Chondrocyte (in vitro differentiated cells): Measurements from ENCODE around the gene METTL8. TPM values are rescaled to one million over a fixed set of nuclear protein-coding genes. Genes with fewer than 3 reads are reported as not detected.
A peak's percentile ranks its signal among the peaks of the same experiment; 100 is the strongest.

ENCODE experiments used
- DNase-seq: peaks from one replicate; pipeline ENCODE4 v3.0.0; 2021; ENCODE audit warnings: mixed read lengths, low spot score
- H3K27ac Mint-ChIP-seq: one replicate; pipeline ENCODE4 v1.8.0; 2021; ENCODE audit warnings: mild to moderate bottlenecking, moderate library complexity, mixed read lengths; ENCODE audit not compliant: unreplicated experiment
- H3K27me3 Mint-ChIP-seq: 2 replicates; pipeline ENCODE4 v1.8.0; 2021; ENCODE audit warnings: low read depth, mixed read lengths
- H3K36me3 Mint-ChIP-seq: 2 replicates; pipeline ENCODE4 v1.8.0; 2021; ENCODE audit warnings: low read depth, mixed read lengths
- H3K4me1 Mint-ChIP-seq: 2 replicates; pipeline ENCODE4 v1.8.0; 2021; ENCODE audit warnings: low read depth, mild to moderate bottlenecking, mixed read lengths
- H3K4me3 Mint-ChIP-seq: one replicate; pipeline ENCODE4 v1.8.0; 2021; ENCODE audit warnings: mild to moderate bottlenecking, moderate library complexity, mixed read lengths; ENCODE audit not compliant: unreplicated experiment
- H3K9me3 Mint-ChIP-seq: 2 replicates; pipeline ENCODE4 v1.8.0; 2021; ENCODE audit warnings: low read depth, mixed read lengths
- CTCF ChIP-seq: fragments of 200-600 bp; sonication (generic); IDR thresholded peaks from 2 replicates; pipeline ENCODE4 v1.5.0; 2021; ENCODE audit warnings: antibody characterized with exemption, mild to moderate bottlenecking, moderate library complexity
- total RNA-seq: library from RNA; stranded (reverse); gene quantifications from 3 replicates; pipeline ENCODE4 v1.2.1, GENCODE V29; 2021

The METTL8 gene
- total RNA-seq, 1 donor from 2014 or later: 24.0 TPM

DNA sequence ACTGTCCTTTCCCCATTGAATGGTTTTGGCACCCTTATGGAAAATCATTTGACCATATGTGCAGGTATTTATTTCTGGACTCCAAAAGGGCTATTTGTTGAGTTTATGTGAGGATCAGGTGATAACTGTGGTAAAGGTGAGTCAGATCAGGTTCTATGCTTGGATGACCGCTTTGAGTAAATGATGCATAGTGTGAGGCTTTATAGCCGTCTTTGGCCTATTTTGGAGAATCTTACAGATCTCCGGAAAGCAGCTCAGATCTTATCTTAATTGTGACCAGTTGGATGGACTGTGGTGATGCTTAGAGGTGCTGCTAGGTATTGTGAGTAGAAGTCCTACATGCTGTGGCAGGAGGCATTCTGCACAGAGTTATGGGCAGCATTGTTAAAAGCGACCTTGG is 126.2 kb downstream of the METTL8 start:
- Mint-ChIP-seq H3K9me3 (peaks cover 20% of the 10 kb centered on the region), H3K4me3 (no peak overlapping the region), H3K27ac (no peak overlapping the region), H3K27me3 (no peaks in the 10 kb centered on the region), H3K4me1 (peaks cover 10% of the 10 kb centered on the region), H3K36me3 (peaks cover 17% of the 10 kb centered on the region)
- no peak for TF ChIP-seq CTCF
- no peak for DNase-seq

DNA sequence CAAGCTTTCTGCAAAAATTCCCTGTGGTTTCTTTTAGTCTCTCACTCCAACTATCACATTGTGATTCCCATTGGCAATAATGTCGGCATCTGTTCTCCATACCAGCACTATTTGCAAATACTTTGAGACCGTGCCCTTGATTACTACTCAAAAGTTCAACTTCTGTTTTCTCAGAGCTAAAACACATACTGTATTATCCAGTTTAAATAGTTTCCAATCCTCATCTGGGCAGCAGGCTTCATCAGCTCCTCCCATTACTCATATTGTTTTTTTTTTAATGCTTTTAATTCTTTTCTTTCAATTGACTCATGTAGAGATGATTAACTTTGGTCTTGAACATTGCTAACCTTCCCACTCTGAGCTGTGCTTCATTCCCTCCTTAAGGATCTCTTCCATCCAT is 135.8 kb downstream of the METTL8 start:
- H3K4me3 Mint-ChIP-seq: no peak overlapping the region

GRCh38 chr2:171294608-171295007 is 139.2 kb downstream of the METTL8 start:
- DNase-seq: no peak
- H3K27me3 Mint-ChIP-seq: no peaks in the 10 kb centered on the region

More for the DNA sequence above, 135.8 kb downstream of the METTL8 start:
- DNase-seq: no peak
- Mint-ChIP-seq H3K27me3 (no peaks in the 10 kb centered on the region), H3K36me3 (peaks cover 4% of the 10 kb centered on the region), H3K27ac (peak overlapping the region; percentile 10), H3K4me1 (peaks cover 15% of the 10 kb centered on the region), H3K9me3 (no peaks in the 10 kb centered on the region)
- no peak for TF ChIP-seq CTCF

GRCh38 chr2:171293661-171294060 is 140.1 kb downstream of the METTL8 start:
- no peak overlapping the region for H3K4me3 Mint-ChIP-seq
- H3K9me3 Mint-ChIP-seq: no peaks in the 10 kb centered on the region
- peaks cover 32% of the 10 kb centered on the region for H3K4me1 Mint-ChIP-seq
- H3K27me3 Mint-ChIP-seq: no peaks in the 10 kb centered on the region
- peaks cover 4% of the 10 kb centered on the region for H3K36me3 Mint-ChIP-seq
- TF ChIP-seq CTCF: no peak
- H3K27ac Mint-ChIP-seq: no peak overlapping the region
- no peak for DNase-seq

More at GRCh38 chr2:171294608-171295007, 139.2 kb downstream of the METTL8 start:
- Mint-ChIP-seq H3K36me3 (peaks cover 4% of the 10 kb centered on the region), H3K4me3 (no peak overlapping the region), H3K9me3 (no peaks in the 10 kb centered on the region), H3K4me1 (peaks cover 26% of the 10 kb centered on the region), H3K27ac (no peak overlapping the region)
- no peak for TF ChIP-seq CTCF

- H3K4me3 Mint-ChIP-seq: no peak overlapping the region
- peak overlapping the region; percentile 89 for H3K27ac Mint-ChIP-seq
- no peaks in the 10 kb centered on the region for H3K27me3 Mint-ChIP-seq
- no peak for DNase-seq
- no peak for TF ChIP-seq CTCF
- H3K4me1 Mint-ChIP-seq: peaks cover 34% of the 10 kb centered on the region
- H3K9me3 Mint-ChIP-seq: no peaks in the 10 kb centered on the region
- peaks cover 4% of the 10 kb centered on the region for H3K36me3 Mint-ChIP-seq
Observed at GRCh38 chr2:171289991-171290390, 143.8 kb downstream of the METTL8 start.
